A549 (cell line): ENCODE data around the gene USP13. TPM values are rescaled to one million over a fixed set of nuclear protein-coding genes. Genes with fewer than 3 reads are reported as not detected.

Experiments
- ATAC-seq, 2 experiments: fragments of 200-7000 bp in 1 of 2; fragments of >200 bp in 1 of 2; cut with Nextera tagmentation in 1 of 2; cut with Tn5 transposase in 1 of 2; 3 replicates each; pipeline versions ENCODE4 v1.8.0 to v1.9.1; 2018 to 2020; ENCODE audit warnings: mild to moderate bottlenecking in 1 of 2, moderate library complexity in 1 of 2
- CTCF ChIA-PET: fragments of 300-600 bp; sonication (Branson Sonifier 250); formaldehyde crosslinking; extraction: SDS; loops from one replicate; lab custom pipeline; 2021; ENCODE audit warnings: antibody characterized with exemption, inconsistent platforms; lab: Yijun Ruan, JAX
- POLR2A ChIA-PET: fragments of 350-600 bp; formaldehyde crosslinking; extraction: SDS; loops from one replicate; lab custom pipeline; 2021; ENCODE audit warnings: antibody characterized with exemption, inconsistent platforms; lab: Yijun Ruan, JAX
- DNase-seq, 2 experiments: peaks; one replicate each; pipeline versions ENCODE4 v3.0.0 to v3.0.0-alpha.2; 2011 to 2016; ENCODE audit warnings: low read depth in 1 of 2, low spot score in 1 of 2
- FAIRE-seq: peaks from 2 replicates; lab custom pipeline; 2011; peaks lifted over from hg19 to GRCh38; lab: Jason Lieb, UNC
- H3K27ac ChIP-seq, 2 experiments: fragments of >200 bp; sonication (Bioruptor Twin); formaldehyde crosslinking; 3 replicates each; pipeline ENCODE4 v1.5.1; 2016 to 2017
- H3K4me1 ChIP-seq: fragments of >200 bp; sonication (Bioruptor Twin); formaldehyde crosslinking; 3 replicates; pipeline ENCODE4 v1.6.1; 2016
- H3K4me2 ChIP-seq: fragments of >200 bp; sonication (Bioruptor Twin); formaldehyde crosslinking; 3 replicates; pipeline ENCODE4 v1.6.1; 2016
- H3K4me3 ChIP-seq: fragments of >200 bp; sonication (Bioruptor Twin); formaldehyde crosslinking; 3 replicates; pipeline ENCODE4 v1.5.1; 2016
- H3K9me3 ChIP-seq: fragments of >200 bp; sonication (Bioruptor Twin); formaldehyde crosslinking; 3 replicates; pipeline ENCODE4 v1.6.1; 2016
- CBX2 ChIP-seq: fragments of 200-600 bp; sonication (generic); IDR thresholded peaks from 2 replicates; pipeline ENCODE4 v1.6.1; 2016; ENCODE audit warnings: low read depth, mild to moderate bottlenecking, borderline replicate concordance
- CEBPB ChIP-seq, 2 experiments: fragments of >200 bp in 1 of 2; sonication (Bioruptor Twin) in 1 of 2; formaldehyde crosslinking in 1 of 2; IDR thresholded peaks; 2 replicates each; pipeline ENCODE4 v1.6.1; 2012 to 2016
- EHF ChIP-seq: fragments of 250-450 bp; sonication (Bioruptor Pico); IDR thresholded peaks from 2 replicates; pipeline ENCODE4 v1.5.0; 2020; ENCODE audit warnings: mild to moderate bottlenecking
- EHMT2 ChIP-seq: fragments of 200-600 bp; sonication (generic); IDR thresholded peaks from 2 replicates; pipeline ENCODE4 v1.6.1; 2016; ENCODE audit warnings: antibody characterized with exemption, low read depth, mild to moderate bottlenecking, moderate library complexity
- FOSB ChIP-seq: fragments of 250-450 bp; sonication (Bioruptor Pico); IDR thresholded peaks from 2 replicates; pipeline ENCODE4 v1.5.0; 2020; ENCODE audit warnings: mild to moderate bottlenecking, moderate library complexity
- FOXS1 ChIP-seq: fragments of 250-450 bp; sonication (Bioruptor Pico); IDR thresholded peaks from 2 replicates; pipeline ENCODE4 v1.5.0; 2020; ENCODE audit warnings: mild to moderate bottlenecking, moderate library complexity
- GATA3 ChIP-seq: IDR thresholded peaks from 2 replicates; pipeline ENCODE4 v1.6.1; 2012; ENCODE audit warnings: borderline replicate concordance
- HDAC2 ChIP-seq: fragments of 200-600 bp; sonication (generic); IDR thresholded peaks from 2 replicates; pipeline ENCODE4 v1.6.1; 2016
- HEYL ChIP-seq: fragments of 250-450 bp; sonication (Bioruptor Pico); IDR thresholded peaks from 2 replicates; pipeline ENCODE4 v1.8.0; 2021; ENCODE audit warnings: mild to moderate bottlenecking, moderate library complexity
- HOXB13 ChIP-seq: fragments of 250-450 bp; sonication (Bioruptor Pico); IDR thresholded peaks from 2 replicates; pipeline ENCODE4 v1.5.0; 2020; ENCODE audit warnings: low read depth, mild to moderate bottlenecking, moderate library complexity
- HOXB5 ChIP-seq: fragments of 250-450 bp; sonication (Bioruptor Pico); IDR thresholded peaks from 2 replicates; pipeline ENCODE4 v1.5.0; 2020; ENCODE audit warnings: mild to moderate bottlenecking, moderate library complexity
- KDM1A ChIP-seq: fragments of 200-600 bp; sonication (generic); IDR thresholded peaks from 2 replicates; pipeline ENCODE4 v1.6.1; 2016; ENCODE audit warnings: low read depth, mild to moderate bottlenecking
- MAFK ChIP-seq: fragments of 450-650 bp; IDR thresholded peaks from 2 replicates; pipeline ENCODE4 v1.6.1; 2014; ENCODE audit not compliant: partially characterized antibody
- MYC ChIP-seq: IDR thresholded peaks from 2 replicates; pipeline ENCODE4 v1.6.1; 2012; ENCODE audit warnings: mild to moderate bottlenecking, inconsistent platforms, low read length, improper control_type of control experiment, borderline replicate concordance
- NPAS2 ChIP-seq: fragments of 250-450 bp; sonication (Bioruptor Pico); IDR thresholded peaks from 2 replicates; pipeline ENCODE4 v1.8.0; 2022; ENCODE audit warnings: mild to moderate bottlenecking, moderate library complexity, borderline replicate concordance
- NR3C1 ChIP-seq: fragments of >200 bp; sonication (Bioruptor Twin); formaldehyde crosslinking; IDR thresholded peaks from 3 replicates; pipeline ENCODE4 v1.6.1; 2017
- POLR2AphosphoS2 ChIP-seq: conservative IDR thresholded peaks from 2 replicates; pipeline ENCODE4 v1.6.1; 2012; ENCODE audit warnings: low read length, improper control_type of control experiment, inconsistent platforms
- RAD21 ChIP-seq, 2 experiments: fragments of >200 bp in 1 of 2; sonication (Bioruptor Twin) in 1 of 2; formaldehyde crosslinking in 1 of 2; IDR thresholded peaks in 1 of 2; conservative IDR thresholded peaks in 1 of 2; 2 replicates in 1 of 2; 3 replicates in 1 of 2; pipeline ENCODE4 v1.6.1; 2012 to 2018; ENCODE audit warnings: inconsistent platforms in 1 of 2
- TFCP2L1 ChIP-seq: fragments of 250-450 bp; sonication (Bioruptor Pico); IDR thresholded peaks from 2 replicates; pipeline ENCODE4 v1.5.0; 2021; ENCODE audit warnings: mild to moderate bottlenecking
- TP53 ChIP-seq: fragments of 250-450 bp; sonication (Bioruptor Pico); IDR thresholded peaks from 2 replicates; pipeline ENCODE4 v1.5.0; 2021; ENCODE audit warnings: mild to moderate bottlenecking, moderate library complexity
- ZC3H11A ChIP-seq: fragments of 450-650 bp; IDR thresholded peaks from 2 replicates; pipeline ENCODE4 v1.6.1; 2014; ENCODE audit warnings: antibody characterized with exemption, mild to moderate bottlenecking
- ZFP36 ChIP-seq: fragments of 450-650 bp; IDR thresholded peaks from 2 replicates; pipeline ENCODE4 v1.6.1; 2014; ENCODE audit warnings: borderline replicate concordance; ENCODE audit not compliant: partially characterized antibody
- ZNF302 ChIP-seq: fragments of 250-450 bp; sonication (Bioruptor Pico); IDR thresholded peaks from 2 replicates; pipeline ENCODE4 v1.9.0; 2021; ENCODE audit warnings: inconsistent platforms, mild to moderate bottlenecking, moderate library complexity
- WGBS: methylation state at CpG from one replicate; pipeline ENCODE4 v1.1.6; 2017; ENCODE audit errors: missing lambda C conversion rate; 5-methylcytosine and 5-hydroxymethylcytosine counted together
- polyA plus RNA-seq, 4 experiments: library from polyadenylated mRNA; depleted of rRNA in 3 of 4; stranded (reverse); fragments of >200 nt; fragmentation: RNase III in 1 of 4; extraction: RNeasy Plus Mini Kit Qiagen cat#74134 plus additional on column Dnase treatment in 1 of 4; gene quantifications; 2 replicates in 3 of 4; 3 replicates in 1 of 4; pipeline ENCODE4 v1.2.3, GENCODE V29; 2011 to 2017
- TF ChIP-seq, protein P1 (sequence below): IDR thresholded peaks from 2 replicates; pipeline ENCODE4 v1.6.1; 2012
- TF ChIP-seq, protein P2 (sequence below): fragments of 450-650 bp; IDR thresholded peaks from 2 replicates; pipeline ENCODE4 v1.6.1; 2014; ENCODE audit warnings: antibody characterized with exemption
- TF ChIP-seq, protein P3 (sequence below): fragments of 250-450 bp; sonication (Bioruptor Pico); IDR thresholded peaks from 2 replicates; pipeline ENCODE4 v1.5.0; 2021; ENCODE audit warnings: mild to moderate bottlenecking, moderate library complexity, borderline replicate concordance
- TF ChIP-seq, protein P4 (sequence below): fragments of 250-450 bp; sonication (Bioruptor Pico); IDR thresholded peaks from 2 replicates; pipeline ENCODE4 v1.5.0; 2020; ENCODE audit warnings: low read depth, mild to moderate bottlenecking, moderate library complexity
- TF ChIP-seq, protein P5 (sequence below): IDR thresholded peaks from 2 replicates; pipeline ENCODE4 v1.6.1; 2012; ENCODE audit warnings: low read depth, borderline replicate concordance

USP13 gene
- polyA plus RNA-seq, 2 of the 4 experiments (the other 2 are of a cell fraction): 7.5 to 10.2 TPM

DNA sequence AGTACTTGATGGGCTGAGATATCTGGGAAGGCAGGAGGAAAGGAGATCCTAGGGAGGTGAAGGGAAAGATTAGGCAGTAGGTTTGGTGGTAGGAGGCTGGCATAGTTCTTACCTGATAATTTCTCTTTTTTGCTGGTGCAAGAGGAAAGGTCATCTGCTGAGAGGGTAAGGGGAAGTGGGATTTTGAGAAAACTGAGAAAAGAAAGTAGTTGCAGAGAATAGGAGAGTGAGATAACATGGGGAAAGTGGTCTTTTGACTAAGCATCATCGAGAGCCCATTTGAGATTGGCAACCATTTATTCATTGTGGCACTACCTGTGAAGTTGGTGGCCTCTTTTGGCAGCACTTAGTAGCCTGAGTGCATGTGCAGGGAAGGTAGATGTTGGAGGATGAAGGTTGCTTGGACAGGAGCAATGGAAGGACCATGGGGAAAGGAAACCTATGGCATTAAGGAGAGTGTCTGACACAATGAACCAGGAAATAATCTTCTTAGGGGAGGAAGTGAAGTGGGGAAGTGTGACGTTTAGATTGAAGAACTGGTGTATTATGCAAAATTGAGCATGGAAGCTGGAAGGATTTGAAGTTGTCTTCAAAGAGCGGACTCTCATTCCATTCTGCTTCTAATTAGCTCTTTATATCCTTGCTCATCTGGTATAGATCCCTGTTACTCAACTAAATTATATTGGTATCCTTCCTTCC is 21.9 kb upstream of the USP13 start:
- Histone ChIP-seq H3K4me3 (no peak overlapping the region), H3K9me3 (no peaks in the 10 kb centered on the region), H3K4me2 (no peak overlapping the region)
- DNase-seq: no peak
- TF ChIP-seq FOXS1 (no peak), TFCP2L1 (CRISPR knock-in tag) (no peak), FOSB (CRISPR knock-in tag) (no peak), EHMT2 (no peak), ZFP36 (no peak), MYC (no peak), TP53 (no peak), GATA3 (no peak), NR3C1 (no peak), ZC3H11A (no peak), CBX2 (no peak), NPAS2 (no peak), HEYL (CRISPR knock-in tag) (no peak), MAFK (no peak)
- TF ChIP-seq, protein P1, sequence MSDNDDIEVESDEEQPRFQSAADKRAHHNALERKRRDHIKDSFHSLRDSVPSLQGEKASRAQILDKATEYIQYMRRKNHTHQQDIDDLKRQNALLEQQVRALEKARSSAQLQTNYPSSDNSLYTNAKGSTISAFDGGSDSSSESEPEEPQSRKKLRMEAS: no peak
- TF ChIP-seq, protein P2, sequence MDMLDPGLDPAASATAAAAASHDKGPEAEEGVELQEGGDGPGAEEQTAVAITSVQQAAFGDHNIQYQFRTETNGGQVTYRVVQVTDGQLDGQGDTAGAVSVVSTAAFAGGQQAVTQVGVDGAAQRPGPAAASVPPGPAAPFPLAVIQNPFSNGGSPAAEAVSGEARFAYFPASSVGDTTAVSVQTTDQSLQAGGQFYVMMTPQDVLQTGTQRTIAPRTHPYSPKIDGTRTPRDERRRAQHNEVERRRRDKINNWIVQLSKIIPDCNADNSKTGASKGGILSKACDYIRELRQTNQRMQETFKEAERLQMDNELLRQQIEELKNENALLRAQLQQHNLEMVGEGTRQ: no peak
- TF ChIP-seq, protein P3, sequence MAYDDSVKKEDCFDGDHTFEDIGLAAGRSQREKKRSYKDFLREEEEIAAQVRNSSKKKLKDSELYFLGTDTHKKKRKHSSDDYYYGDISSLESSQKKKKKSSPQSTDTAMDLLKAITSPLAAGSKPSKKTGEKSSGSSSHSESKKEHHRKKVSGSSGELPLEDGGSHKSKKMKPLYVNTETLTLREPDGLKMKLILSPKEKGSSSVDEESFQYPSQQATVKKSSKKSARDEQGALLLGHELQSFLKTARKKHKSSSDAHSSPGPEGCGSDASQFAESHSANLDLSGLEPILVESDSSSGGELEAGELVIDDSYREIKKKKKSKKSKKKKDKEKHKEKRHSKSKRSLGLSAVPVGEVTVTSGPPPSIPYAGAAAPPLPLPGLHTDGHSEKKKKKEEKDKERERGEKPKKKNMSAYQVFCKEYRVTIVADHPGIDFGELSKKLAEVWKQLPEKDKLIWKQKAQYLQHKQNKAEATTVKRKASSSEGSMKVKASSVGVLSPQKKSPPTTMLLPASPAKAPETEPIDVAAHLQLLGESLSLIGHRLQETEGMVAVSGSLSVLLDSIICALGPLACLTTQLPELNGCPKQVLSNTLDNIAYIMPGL (CRISPR knock-in tag): no peak
- TF ChIP-seq, protein P4, sequence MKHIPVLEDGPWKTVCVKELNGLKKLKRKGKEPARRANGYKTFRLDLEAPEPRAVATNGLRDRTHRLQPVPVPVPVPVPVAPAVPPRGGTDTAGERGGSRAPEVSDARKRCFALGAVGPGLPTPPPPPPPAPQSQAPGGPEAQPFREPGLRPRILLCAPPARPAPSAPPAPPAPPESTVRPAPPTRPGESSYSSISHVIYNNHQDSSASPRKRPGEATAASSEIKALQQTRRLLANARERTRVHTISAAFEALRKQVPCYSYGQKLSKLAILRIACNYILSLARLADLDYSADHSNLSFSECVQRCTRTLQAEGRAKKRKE (CRISPR knock-in tag): no peak
- TF ChIP-seq, all 56 proteins: peak for 0
- H3K27ac ChIP-seq: no peak overlapping the region
- ATAC-seq (no peak), FAIRE-seq (no peak)
- CTCF ChIA-PET: interaction anchor here (0.5 to 3.4 kb wide), 2 partner anchors 19 to 128 kb away, joined by 3 to 14 read pairs; no protein-coding TSS in a partner anchor
- 85% methylated on average over 3 of the region's 3 CpGs for WGBS
- no peaks in the 10 kb centered on the region for H3K4me1 ChIP-seq
- POLR2A ChIA-PET: no interaction called here

DNA sequence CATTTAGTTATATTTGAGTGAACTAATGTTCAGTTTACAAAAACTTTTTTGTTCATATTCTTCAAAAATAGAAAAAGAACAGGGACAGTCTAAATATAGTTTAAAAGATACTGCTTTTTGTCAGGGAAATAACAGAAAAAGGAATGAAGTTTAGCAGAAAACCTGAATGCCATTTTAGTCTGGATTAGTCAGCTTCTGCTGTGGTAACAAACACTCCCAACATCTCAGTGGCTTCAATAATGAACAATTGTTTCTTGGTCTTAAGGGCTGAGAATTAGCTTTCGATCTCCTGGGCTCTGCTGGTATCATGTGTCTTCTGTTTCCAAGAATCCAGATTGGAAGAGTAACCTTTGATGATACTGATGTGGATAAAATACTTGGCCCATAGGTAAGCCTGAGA is 12.4 kb upstream of the USP13 start:
- WGBS: 87% methylated on average over 1 of the region's 1 CpG
- H3K4me2 ChIP-seq: no peak overlapping the region
- ATAC-seq (no peak), FAIRE-seq (no peak)
- no peak for TF ChIP-seq ZC3H11A
- TF ChIP-seq ZNF302 (CRISPR knock-in tag): no peak
- no peak for TF ChIP-seq POLR2AphosphoS2
- TF ChIP-seq HDAC2: no peak
- TF ChIP-seq HEYL (CRISPR knock-in tag): no peak
- TF ChIP-seq, protein P3 (CRISPR knock-in tag): no peak
- TF ChIP-seq RAD21 (conservative IDR thresholded peaks at IDR 0.05 in 1 of 2, IDR thresholded peaks at IDR 0.05 in 1 of 2): no peak
- TF ChIP-seq EHF (CRISPR knock-in tag): no peak
- TF ChIP-seq CEBPB (IDR thresholded peaks at IDR 0.05): no peak
- TF ChIP-seq HOXB5 (CRISPR knock-in tag): no peak
- TF ChIP-seq KDM1A: no peak
- TF ChIP-seq, protein P5, sequence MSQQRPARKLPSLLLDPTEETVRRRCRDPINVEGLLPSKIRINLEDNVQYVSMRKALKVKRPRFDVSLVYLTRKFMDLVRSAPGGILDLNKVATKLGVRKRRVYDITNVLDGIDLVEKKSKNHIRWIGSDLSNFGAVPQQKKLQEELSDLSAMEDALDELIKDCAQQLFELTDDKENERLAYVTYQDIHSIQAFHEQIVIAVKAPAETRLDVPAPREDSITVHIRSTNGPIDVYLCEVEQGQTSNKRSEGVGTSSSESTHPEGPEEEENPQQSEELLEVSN: no peak
- TF ChIP-seq ZFP36: no peak
- TF ChIP-seq MYC: no peak
- no peak for TF ChIP-seq HOXB13
- TF ChIP-seq, all 56 proteins: peak for 0
- DNase-seq: no peak
- H3K4me3 ChIP-seq: no peak overlapping the region
- ChIA-PET CTCF (no interaction called here), POLR2A (no interaction called here)
- peaks cover 12% of the 10 kb centered on the region for H3K4me1 ChIP-seq
- no peak overlapping the region for H3K27ac ChIP-seq
- H3K9me3 ChIP-seq: no peaks in the 10 kb centered on the region
